ENCODE data around the gene C1QTNF9.
"Not testable (repeated sequence)": the region's sequence is repeated elsewhere in the genome, so short reads cannot be mapped to it uniquely, and the experiment has no call there.

DNA sequence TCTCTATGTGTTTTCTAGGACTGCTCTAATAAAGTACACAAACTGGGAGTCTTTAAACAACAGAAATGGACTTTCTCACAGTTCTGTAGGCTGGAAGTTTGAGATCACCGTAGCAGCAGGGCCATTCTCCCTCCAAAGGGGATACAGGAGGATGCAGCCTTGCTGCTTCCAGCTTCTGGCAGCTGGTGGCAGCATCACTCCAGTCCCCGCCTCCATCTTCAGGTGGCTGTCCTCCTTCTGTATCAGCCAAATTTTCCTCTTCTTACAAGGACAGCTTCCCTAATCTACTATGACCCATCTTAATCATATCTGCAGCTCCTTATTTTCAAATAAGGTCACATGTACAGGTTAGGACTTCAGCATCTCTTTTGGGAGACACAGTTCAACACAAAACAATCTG lies 13.1 kb downstream of the C1QTNF9 start:
- not testable (repeated sequence) for TF ChIP-seq POLR2A (IDR thresholded peaks at IDR 0.05)
- TF ChIP-seq, protein P1, sequence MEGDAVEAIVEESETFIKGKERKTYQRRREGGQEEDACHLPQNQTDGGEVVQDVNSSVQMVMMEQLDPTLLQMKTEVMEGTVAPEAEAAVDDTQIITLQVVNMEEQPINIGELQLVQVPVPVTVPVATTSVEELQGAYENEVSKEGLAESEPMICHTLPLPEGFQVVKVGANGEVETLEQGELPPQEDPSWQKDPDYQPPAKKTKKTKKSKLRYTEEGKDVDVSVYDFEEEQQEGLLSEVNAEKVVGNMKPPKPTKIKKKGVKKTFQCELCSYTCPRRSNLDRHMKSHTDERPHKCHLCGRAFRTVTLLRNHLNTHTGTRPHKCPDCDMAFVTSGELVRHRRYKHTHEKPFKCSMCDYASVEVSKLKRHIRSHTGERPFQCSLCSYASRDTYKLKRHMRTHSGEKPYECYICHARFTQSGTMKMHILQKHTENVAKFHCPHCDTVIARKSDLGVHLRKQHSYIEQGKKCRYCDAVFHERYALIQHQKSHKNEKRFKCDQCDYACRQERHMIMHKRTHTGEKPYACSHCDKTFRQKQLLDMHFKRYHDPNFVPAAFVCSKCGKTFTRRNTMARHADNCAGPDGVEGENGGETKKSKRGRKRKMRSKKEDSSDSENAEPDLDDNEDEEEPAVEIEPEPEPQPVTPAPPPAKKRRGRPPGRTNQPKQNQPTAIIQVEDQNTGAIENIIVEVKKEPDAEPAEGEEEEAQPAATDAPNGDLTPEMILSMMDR (IDR thresholded peaks at IDR 0.05): not testable (repeated sequence)
